GM19438 (cell line): Measurements from ENCODE around the gene MYLK2.
A peak's percentile ranks its signal among the peaks of the same experiment; 100 is the strongest.

ENCODE experiments used
- ATAC-seq: cut with Tn5 transposase; IDR thresholded peaks from one replicate; pipeline ENCODE4 v1.9.1; 2021; ENCODE audit warnings: low read depth; ENCODE audit not compliant: unreplicated experiment

The MYLK2 gene

DNA sequence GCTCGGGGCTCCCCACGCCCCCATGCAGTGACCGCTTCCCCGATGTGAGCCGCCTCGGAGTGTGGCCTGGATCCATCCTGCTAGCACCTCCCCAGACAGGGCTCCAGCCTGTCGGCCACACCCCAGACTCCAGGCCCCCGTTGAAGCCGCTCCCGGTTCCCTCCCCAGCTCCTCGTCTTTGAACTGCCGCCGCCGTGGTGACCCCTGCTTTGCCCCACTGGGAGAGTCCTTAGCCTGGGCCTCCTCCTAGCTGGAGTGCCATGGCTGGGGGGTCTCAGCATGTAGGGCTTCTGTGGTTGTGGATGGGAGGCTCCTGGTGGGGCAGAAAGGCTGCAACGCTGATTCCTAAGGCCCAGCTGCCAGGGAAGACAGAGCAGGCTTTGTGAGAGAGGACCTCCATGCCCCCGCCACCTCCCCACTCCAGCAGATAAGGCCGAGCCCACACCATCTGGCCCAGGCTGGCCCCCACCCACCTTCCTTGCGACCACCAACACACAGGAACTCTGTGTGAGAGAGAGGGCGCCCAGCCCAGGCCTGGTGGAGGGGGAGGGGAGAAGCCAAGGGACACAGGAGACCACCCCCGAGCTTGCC lies 14.9 kb downstream of the MYLK2 start:
- no peak for ATAC-seq

DNA sequence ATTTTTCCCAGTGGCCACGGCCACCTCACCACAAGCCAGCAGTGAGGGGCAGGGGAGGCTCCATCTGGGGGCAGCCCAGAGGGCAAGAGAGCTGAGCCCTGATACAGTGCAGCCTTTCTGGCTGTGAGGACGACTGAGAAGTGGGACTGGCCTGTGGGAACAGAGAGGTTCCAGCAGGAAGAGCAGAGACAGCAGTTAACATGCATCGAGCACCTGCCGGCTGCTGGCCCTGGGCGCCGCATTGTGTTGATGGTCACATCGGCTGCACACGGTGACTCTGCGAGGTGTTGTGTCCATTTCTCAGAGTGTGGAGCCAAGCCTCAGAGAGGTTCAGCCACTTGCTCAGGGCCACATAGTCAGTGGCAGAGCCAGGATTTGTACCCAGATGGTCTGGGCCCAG lies 16.4 kb downstream of the MYLK2 start:
- no peak for ATAC-seq

DNA sequence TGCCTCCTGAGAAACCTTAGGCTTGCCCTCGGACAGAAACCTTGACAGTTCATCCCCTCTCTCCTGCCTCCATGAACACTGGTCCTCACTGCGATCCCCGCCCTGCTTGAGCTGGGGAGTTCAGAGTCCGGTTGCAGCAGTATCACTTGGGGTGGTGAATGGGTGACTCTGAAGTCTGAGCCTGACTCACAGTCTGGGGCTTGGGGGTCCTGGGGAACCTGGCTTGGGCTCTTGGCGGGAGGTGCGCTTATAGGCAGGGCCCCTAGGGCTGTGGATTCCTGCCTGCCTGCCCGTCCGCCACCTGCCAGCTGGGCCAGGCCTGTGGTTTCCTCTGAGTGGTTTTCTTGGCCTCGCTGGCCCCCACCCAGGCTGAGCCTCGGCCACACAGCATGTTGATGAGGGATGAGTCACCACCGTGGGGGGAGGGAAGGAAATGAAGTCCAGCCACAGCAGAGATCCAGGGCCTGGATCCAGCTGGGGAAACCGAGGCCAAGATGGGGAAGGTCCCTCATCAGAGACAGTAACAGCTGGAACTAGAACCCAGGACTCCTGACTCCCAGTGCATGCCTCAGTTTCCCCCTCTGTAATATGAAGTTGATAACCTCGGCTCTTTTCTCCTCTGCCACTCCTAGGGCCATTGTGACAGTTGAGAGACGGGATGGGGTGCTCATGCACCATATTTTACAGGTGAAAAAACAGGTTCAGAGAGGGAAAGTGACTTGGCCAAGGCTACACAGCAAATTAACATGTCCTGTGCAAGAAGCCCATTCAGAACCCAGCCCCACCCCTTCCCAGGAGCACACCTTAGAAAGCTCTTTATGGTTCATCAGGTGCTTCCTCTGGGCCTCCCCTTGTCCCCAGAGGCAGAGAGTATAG lies 17.1 kb downstream of the MYLK2 start:
- ATAC-seq, result peak; percentile 66

DNA sequence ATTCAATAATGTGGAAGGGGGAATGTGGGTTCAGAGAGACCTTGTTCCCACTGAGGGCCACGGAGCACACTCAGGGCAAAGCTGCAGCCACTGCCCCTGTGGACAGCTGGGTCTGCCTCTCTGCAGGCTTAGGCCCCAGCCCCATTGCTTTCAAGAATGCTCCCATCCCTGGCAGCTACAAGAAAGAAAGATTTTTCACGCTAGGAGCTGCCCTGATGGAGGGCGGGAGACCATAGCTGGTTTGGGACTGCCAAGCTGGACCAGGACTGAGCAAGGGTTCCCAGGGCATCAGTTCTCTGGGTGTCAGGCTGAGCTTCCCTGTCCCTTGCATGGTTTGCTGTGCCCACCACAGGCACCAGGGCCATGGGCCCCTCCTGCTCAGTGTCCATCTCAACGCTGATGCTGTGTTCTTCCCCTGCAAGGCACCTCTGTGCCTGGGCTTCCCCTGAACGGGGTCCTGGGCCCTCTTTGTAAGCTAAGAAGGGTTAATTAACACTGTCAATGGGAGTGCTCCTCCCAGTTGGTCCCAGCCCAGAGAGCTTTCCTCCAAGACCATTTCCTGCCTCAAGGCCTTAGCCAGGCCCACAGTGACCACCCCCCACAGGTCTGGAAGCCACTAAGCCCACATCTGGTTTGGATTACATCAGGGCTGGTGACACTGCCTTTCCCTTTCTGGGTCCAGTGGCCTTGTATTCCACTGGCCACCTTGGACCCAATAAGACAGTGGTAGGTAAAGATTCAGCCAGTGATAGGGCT lies 17.9 kb downstream of the MYLK2 start:
- no peak for ATAC-seq

DNA sequence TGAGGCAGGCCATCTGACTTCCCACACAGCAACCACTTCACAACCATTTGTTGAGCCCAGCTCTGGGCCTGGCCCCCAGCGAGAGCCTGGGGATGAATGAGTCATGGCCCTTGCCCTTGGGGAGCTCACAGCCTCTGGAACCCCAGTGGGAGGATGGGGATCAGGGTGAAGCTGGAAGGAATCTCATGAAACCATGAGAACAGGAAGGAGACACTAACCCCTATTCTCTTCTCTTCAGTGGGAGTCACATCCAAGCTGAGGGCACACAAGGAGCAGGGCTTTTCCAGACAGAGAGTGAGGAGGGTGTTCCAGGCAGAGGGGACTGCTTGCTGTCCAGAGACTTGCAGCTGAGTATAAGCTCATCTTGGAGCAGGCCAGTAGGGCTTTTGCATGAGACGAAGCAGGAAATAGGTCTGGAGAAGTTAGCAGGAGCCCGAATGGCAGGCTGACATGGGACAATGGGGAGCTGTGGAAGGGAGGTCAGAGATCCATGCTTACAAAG lies 18.8 kb downstream of the MYLK2 start:
- no peak for ATAC-seq

DNA sequence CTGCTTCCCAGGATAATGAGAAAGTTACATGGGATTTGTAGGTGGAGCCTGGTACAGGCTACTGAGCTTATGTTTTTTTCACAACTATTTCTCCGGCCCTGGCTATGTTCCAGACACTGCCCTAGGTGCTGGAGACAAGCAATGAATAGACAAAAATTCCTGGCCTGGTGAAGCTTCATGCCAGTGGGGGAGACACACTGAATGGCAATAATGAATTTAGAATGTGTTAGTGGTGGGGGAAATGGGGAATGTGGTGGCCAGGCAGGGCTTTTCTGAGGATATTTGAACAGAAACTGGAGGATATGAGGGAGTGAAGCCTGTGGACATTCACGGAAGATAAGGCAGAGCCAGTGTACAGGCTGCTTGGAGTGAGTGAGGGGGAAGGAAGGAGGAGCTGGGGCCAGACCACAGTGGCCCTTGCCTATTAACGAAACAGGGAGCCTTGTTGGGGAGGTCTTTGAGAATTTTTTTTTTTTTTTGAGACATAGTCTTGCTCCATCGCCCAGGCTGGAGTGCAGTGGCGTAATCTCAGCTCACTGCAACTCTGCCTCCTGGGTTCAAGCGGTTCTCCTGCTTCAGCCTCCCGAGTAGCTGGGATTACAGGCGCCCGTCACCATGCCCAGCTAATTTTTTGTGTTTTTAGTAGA lies 19.6 kb downstream of the MYLK2 start:
- ATAC-seq, result no peak

DNA sequence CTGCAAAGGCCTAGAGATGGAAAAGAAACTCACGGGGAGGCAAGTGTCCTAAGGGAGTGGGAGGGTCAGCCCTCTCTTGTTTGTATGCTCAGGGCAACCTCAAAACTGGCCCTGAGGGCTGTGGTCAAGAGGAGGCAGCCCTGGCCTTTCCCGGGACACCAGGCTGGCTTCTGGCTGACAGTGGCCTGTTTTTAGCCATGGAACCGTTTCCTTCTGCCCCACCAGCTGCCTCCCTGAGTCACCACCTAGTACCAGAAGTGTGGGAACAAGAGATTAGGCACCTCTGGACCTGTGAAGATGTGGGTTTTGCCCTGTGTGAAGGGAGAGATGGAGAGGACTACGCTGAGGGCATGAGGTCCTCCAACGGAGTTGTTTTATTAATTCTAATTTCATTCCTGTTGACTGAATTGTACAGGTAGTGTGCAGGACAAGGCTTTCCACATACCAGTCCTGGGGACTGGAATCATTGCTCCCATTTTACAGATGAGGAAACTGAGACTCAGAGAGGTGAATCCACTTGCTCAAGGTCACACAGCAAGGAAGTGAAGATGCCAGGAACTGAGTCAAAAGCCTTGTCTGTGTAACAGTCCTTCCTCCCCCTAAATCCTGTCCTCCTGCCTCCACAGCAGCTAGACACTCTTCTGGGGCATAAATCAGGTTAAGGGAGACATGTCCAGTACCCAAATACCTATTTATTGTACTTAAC lies 20.8 kb downstream of the MYLK2 start:
- ATAC-seq, result no peak

DNA sequence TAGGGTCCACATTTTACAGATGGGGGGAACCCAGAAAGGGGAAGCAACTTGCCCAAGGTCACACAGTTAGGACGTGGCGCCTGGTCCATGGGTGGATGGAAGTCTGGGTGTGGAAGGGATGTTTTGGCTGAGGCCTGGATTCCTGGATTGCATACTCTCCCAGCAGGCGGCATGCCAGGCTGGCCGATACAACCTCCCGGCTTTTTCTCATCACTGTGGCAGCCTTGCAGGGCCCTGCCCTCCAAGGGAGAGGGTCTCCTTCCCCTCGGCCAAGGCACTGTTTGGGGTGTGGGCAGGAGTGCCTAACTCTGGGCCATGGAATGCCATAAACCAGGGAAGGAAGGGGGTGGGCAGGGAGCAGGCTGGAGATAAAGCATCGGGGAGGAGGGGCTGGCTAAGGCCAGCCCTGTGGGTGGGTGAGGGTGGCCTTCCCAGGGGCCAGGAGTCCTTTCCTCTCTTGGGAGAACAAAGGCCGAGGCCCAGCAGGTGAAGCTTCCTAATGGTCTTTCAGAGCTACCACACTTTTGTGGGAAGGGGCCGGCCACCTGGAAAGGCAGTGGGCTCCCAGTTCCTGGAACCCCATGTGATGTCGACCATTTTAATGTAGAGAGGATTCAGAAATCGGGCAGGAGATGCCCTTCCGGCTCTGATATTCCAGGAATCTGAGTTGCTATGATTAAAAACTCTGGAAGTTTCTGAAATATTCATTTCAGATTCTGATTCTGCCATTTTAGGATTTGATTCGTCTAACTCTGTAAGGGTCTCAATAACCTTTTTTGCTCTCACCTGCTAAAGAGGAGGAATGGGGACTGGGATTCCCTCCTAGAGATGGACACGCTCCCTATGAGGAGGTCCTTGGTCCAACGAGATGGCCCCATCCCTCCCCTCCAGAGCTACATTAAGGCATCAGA lies 22.0 kb downstream of the MYLK2 start:
- ATAC-seq, result no peak

DNA sequence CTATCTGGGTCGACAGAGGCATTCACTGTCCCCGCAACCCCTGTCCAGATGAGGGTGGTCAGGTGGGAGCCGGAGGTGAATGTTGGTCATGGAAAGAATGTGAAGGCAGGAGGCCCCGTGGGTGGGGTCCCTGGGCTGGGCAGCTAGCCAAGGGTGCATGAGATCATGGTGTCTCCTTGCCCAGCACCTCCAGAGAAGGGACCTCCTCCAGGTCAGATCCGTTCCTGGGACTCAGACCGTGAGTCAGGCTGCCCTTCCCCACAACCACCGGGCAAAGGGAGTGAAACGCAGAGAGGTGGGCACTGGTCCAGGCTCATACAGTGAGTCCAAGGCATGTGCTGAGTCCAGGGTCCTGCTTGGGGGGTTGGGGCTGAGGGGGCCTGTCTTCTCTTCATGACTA lies 22.8 kb downstream of the MYLK2 start:
- no peak for ATAC-seq

DNA sequence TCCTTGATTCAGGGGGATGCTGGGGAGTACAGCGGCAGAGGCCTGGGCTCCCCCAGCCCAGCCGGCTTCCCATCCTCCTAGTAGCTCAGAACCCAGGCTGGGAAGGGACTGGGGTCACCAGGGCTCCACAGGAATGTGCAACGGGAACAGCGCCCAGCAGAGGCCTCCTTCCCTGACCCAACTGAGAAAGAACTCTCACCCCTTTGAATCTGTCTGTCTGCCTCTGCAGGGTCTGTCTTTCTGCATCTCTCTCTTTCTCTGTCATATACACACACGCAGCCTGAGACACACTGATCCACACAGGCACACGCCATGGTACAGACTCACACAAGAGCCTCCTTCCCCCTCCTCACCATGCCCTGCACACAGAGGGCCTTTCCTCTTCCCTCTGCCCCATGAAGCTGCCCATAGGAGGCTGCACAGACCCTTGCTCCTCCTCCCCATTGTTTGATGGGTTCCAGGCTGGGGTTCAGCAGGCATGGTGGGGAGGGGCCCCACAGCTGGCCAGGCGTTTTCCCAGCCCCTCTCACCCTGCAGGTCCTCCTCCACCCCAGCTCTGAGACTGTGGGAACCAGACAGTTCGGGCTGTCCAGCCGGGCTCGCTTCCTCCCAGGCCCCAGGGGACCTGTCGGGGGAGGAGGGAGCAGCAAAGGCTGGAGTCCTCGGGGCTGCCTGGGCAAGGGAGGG lies 23.5 kb downstream of the MYLK2 start:
- ATAC-seq, result no peak

DNA sequence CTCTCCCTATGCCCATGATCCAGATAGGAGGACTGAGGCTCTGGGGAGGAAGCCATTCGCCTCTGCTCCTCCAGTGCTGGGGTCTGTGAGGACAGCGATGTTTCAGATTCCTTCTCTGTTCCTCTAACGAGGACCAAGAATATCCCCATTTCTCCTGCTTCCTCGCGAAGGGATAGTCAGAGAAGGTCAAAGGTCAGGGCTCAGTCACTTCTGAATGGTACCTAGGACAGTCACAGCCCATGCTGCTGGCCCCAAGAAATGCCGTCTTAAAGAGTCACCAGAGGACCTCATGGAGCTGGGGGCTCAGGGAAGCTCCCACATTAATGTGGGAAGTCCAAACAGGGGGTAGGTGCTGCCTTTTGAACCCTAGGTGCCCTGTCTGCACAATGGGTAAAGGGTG lies 24.1 kb downstream of the MYLK2 start:
- no peak for ATAC-seq

DNA sequence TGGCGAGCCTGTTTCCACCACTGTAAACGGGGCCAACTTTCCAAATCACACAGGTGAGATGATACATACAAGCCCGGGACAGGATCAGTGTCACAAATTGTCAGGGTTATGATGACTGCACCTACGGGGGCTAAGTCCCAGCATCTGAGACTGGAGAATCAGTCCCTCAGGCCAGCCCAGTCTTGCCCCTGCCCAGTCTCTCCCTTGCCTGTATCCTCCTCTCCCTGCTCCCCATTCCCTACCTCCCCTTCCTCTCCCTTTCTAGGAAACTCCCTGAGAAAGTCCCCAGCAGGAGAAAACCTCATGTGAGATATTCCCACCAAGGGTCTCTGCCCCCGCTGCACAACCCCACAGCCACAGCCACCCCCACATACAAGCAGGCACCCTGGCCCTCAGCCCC lies 24.7 kb downstream of the MYLK2 start:
- ATAC-seq, result no peak

DNA sequence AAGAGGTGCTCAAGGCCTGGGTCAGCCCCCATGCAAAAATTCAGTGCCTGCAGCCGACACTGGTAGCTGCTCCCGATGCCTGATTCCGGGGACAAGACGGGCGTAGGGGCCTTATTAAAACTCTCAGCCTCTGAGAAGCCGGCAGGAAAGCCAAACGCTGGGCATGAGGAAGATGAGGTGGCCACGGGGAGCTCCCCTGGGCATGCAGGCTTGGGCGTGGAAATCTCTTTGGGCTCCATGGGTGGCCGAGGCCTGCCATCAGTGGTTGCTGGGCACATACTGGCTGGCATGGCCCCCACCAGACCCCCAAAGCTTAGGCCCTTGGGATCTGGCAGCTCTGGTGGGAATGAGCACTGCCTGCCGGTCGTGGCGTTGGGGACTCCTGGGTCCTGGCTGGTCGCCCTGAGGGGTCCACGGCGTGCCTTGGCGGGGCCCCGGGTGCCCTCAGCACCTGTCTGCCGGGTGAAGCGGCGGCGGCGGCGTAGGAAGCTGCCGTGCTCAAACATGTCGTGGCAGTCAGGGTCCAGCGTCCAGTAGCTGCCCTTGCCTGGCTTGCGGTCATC lies 25.7 kb downstream of the MYLK2 start:
- no peak for ATAC-seq

DNA sequence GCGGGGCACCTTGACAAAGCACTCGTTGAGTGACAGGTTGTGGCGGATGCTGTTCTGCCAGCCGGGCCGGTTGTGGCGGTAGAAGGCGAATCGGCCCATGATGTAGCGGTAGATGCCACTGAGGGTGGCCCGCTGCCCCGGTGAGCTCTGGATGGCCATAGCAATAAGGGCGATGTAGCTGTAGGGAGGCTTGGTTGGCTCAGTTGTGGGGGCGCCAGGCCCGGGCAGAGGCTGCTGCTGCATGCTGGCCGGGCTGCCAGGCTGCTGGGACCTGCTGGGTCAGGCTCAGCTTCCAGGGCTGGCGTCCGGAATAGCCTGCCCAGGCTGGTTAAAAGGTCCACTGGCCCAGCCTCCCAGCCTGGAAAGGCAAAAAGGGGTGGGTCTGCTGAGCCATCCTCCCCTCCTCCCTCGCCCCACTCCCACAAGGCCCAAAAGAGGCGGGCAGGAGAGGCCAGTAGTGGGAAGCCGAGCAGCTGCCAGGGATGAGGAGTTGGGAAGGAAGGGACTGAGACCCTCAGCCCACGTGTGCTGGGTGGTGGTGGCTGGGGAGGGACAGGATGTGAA lies 26.2 kb downstream of the MYLK2 start, which contains the start of gene FOXS1:
TSS of gene FOXS1 (minus strand) at position 305 of the 564 bp plus-strand sequence. CDS start at position 243, 62 bp downstream.
- no peak for ATAC-seq

DNA sequence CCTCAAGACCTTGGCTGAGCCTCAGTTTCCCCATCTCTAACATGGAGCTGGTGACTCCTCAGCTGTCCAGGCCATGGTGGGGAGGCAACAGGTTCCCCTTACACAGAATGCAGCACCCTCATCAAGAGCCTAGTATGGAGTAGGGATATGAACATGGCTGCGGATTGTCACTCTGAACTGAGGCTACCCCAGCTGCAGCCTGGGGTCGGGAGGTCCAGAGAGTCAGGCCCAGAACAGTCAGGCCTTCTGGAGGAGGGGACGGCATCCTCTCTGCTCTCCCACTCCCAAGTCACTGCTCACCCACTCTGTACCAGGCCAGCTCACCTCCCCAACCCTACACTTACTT lies 27.6 kb downstream of the MYLK2 start:
- ATAC-seq, result no peak

DNA sequence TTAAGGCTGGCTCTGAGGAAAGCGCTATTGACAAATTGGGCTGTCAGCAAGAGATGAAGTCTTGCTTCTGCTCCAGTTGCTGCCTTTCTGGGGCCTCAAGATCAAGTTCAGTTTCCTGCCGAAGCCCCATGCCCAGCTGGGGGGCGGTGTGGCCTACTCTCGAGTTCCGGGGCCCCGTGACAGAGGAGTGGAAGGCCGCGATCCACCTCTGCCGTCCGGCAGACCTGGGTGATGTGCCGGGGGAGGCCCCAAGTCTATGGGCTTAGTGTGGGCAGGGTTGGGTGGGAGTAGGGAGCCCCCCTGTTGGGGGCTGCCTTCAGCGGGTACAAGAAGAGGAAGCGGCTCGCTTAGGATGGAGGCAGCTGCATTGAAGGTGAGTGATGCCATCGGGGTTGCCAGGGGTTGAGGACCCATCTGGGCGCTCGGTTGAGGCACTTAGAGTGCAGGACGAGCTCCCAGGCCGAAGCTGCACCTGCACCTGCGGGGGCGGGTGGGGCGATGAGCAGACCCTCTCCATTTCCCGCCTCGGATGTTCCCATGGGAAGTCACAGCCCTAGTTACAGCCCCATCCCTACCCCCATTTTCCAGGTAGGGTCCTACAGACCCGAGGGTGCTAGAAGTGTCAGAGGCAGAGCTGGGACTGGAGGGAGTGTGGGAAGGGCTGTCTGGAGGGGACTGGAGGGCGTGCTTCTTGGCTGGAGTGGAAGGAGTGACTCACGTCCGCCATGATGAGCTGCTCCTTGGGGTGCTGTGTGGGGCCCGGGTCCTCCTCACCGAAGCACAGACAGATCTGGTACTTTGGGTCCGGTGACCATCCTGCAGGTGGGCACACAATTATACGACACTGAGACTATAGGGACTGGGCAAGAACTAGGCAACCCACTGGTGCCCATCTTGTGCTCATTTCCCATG lies 29.2 kb downstream of the MYLK2 start:
- no peak for ATAC-seq
